Parathyroid adenoma (tissue), 2 donors: ENCODE results near the gene POM121L2.
"Not testable (repeated sequence)": the region's sequence is repeated elsewhere in the genome, so short reads cannot be mapped to it uniquely, and the experiment has no call there.

ENCODE experiments used
- H2AFZ ChIP-seq: fragments of 300-600 bp; sonication (generic); one replicate; pipeline ENCODE4 v1.7.0; 2017; ENCODE audit warnings: antibody characterized with exemption, mild to moderate bottlenecking
- H3K27ac ChIP-seq: fragments of 300-600 bp; sonication (generic); one replicate; pipeline ENCODE4 v1.7.0; 2017
- H3K27me3 ChIP-seq: fragments of 300-600 bp; sonication (generic); one replicate; pipeline ENCODE4 v1.7.0; 2017; ENCODE audit warnings: low read length; ENCODE audit not compliant: control insufficient read depth, insufficient read depth
- H3K36me3 ChIP-seq: fragments of 300-600 bp; sonication (generic); one replicate; pipeline ENCODE4 v1.7.0; 2017; ENCODE audit warnings: low read length; ENCODE audit not compliant: control insufficient read depth, insufficient read depth
- H3K4me1 ChIP-seq: fragments of 300-600 bp; sonication (generic); one replicate; pipeline ENCODE4 v1.7.0; 2017; ENCODE audit warnings: control low read depth
- H3K4me2 ChIP-seq: fragments of 300-600 bp; sonication (generic); one replicate; pipeline ENCODE4 v1.7.0; 2017; ENCODE audit warnings: low read length
- H3K4me3 ChIP-seq: fragments of 300-600 bp; sonication (generic); one replicate; pipeline ENCODE4 v1.7.0; 2017; ENCODE audit warnings: low read depth, low read length
- H3K79me2 ChIP-seq: fragments of 300-600 bp; sonication (generic); one replicate; pipeline ENCODE4 v1.7.0; 2017; ENCODE audit warnings: control low read depth
- H3K9ac ChIP-seq: fragments of 300-600 bp; sonication (generic); one replicate; pipeline ENCODE4 v1.7.0; 2017; ENCODE audit warnings: mild to moderate bottlenecking
- H3K9me3 ChIP-seq: fragments of 300-600 bp; sonication (generic); one replicate; pipeline ENCODE4 v1.7.0; 2017; ENCODE audit warnings: low read length; ENCODE audit not compliant: control insufficient read depth
- CTCF ChIP-seq: fragments of 300-600 bp; sonication (generic); IDR thresholded peaks from one replicate; pipeline ENCODE4 v1.7.0; 2017; ENCODE audit warnings: antibody characterized with exemption, mild to moderate bottlenecking
- donor health status: primary hyperparathyroidism.

POM121L2 gene

GRCh38 chr6:27267857-27268434 lies 44.1 kb downstream of the POM121L2 start:
- H3K4me3 ChIP-seq = no peak overlapping the region
- no peak overlapping the region for H3K9ac ChIP-seq
- no peak overlapping the region for H3K4me2 ChIP-seq
- H3K79me2 ChIP-seq = no peaks in the 10 kb centered on the region
- no peaks in the 10 kb centered on the region for H3K36me3 ChIP-seq
- H3K27me3 ChIP-seq = peaks cover 3% of the 10 kb centered on the region
- no peaks in the 10 kb centered on the region for H3K9me3 ChIP-seq
- H2AFZ ChIP-seq = no peak overlapping the region
- no peak for TF ChIP-seq CTCF
- no peak overlapping the region for H3K27ac ChIP-seq
- no peaks in the 10 kb centered on the region for H3K4me1 ChIP-seq

- not testable (repeated sequence) for H3K4me2 ChIP-seq, H3K9me3 ChIP-seq, H3K4me3 ChIP-seq, H3K4me1 ChIP-seq, H3K27me3 ChIP-seq, H3K27ac ChIP-seq, H3K9ac ChIP-seq, H3K36me3 ChIP-seq, H2AFZ ChIP-seq, H3K79me2 ChIP-seq
Observed at GRCh38 chr6:27267003-27267402, 45.1 kb downstream of the POM121L2 start.

GRCh38 chr6:27263886-27264285 lies 48.2 kb downstream of the POM121L2 start:
- H3K9ac ChIP-seq = no peak overlapping the region
- no peaks in the 10 kb centered on the region for H3K79me2 ChIP-seq
- TF ChIP-seq CTCF = no peak
- H2AFZ ChIP-seq = no peak overlapping the region
- H3K4me2 ChIP-seq = no peak overlapping the region
- no peaks in the 10 kb centered on the region for H3K36me3 ChIP-seq
- H3K27me3 ChIP-seq = peaks cover 7% of the 10 kb centered on the region
- no peaks in the 10 kb centered on the region for H3K9me3 ChIP-seq
- H3K4me3 ChIP-seq = no peak overlapping the region
- H3K27ac ChIP-seq = no peak overlapping the region
- no peaks in the 10 kb centered on the region for H3K4me1 ChIP-seq

- Histone ChIP-seq H3K27ac (no peak overlapping the region), H3K4me2 (no peak overlapping the region), H3K27me3 (peaks cover 7% of the 10 kb centered on the region), H3K9ac (no peak overlapping the region), H3K9me3 (no peaks in the 10 kb centered on the region), H3K79me2 (no peaks in the 10 kb centered on the region), H3K4me3 (no peak overlapping the region), H2AFZ (peak overlapping the region; percentile 28), H3K4me1 (no peaks in the 10 kb centered on the region), H3K36me3 (no peaks in the 10 kb centered on the region)
- no peak for TF ChIP-seq CTCF
Observed at GRCh38 chr6:27260836-27261375, 51.2 kb downstream of the POM121L2 start.

GRCh38 chr6:27260369-27260768 lies 51.7 kb downstream of the POM121L2 start:
- Histone ChIP-seq H3K4me2 (no peak overlapping the region), H3K9me3 (no peaks in the 10 kb centered on the region), H2AFZ (no peak overlapping the region), H3K4me1 (no peaks in the 10 kb centered on the region), H3K36me3 (no peaks in the 10 kb centered on the region), H3K27me3 (peaks cover 7% of the 10 kb centered on the region), H3K79me2 (no peaks in the 10 kb centered on the region), H3K4me3 (no peak overlapping the region), H3K27ac (no peak overlapping the region), H3K9ac (no peak overlapping the region)
- TF ChIP-seq CTCF = no peak
